ENCODE results near the gene KDM4B. TPM values are rescaled to one million over a fixed set of nuclear protein-coding genes. Genes with fewer than 3 reads are reported as not detected.

KDM4B gene
- total RNA-seq, 1 donor from 2014 or later: 49.2 TPM

DNA sequence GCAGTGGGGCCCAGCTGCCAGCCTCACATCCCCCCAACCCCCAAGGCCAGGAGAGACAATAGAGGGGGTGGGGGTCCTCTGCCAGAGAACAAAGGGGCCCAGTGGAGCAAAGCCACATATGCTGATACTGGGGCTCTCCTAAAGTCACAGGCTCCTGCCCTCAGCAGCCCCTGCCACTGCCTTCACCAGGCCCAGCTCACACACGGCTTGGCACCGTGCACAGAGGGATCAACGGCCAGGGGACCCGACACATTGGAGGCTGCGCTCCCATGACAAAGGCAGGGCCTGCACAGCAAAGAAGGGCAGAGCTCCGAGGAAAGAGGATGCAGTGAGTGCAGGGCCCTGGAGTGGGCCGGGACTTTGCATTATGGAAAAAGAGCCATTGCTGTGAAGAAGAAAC, 146.4 kb downstream of the KDM4B start:
- no peaks in the 10 kb centered on the region for H3K27me3 Mint-ChIP-seq
- intact Hi-C loops (cut with micrococcal nuclease): no loop called here

DNA sequence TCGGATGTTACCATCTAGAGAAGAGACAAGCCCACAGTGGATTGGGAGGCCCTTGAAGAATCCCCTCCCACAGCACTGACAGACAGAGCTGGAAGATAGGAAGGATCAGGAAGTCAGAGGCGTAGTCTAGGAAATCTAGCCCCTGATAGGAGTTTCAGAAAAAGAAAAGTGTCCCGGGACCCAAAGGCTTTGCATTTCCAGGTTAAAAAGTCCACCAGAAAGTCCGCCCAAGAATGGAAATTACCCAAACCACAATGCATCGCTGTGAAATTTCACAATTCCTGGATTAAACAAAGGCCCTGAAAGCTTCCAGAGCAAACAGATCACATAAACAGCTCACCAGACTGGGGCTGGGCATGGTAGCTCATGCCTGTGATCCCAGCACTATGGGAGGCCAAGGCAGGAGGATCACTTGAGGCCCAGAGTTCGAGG, 146.9 kb downstream of the KDM4B start:
- no peak for DNase-seq
- Mint-ChIP-seq H3K36me3 (ENCODE audit: low read depth) (peaks cover 28% of the 10 kb centered on the region), H3K9me3 (no peaks in the 10 kb centered on the region), H3K27me3 (no peaks in the 10 kb centered on the region), H3K27ac (no peak overlapping the region), H3K4me1 (no peaks in the 10 kb centered on the region), H3K4me3 (no peak overlapping the region)
- intact Hi-C loops (cut with micrococcal nuclease): no loop called here

More for the DNA sequence above, 146.4 kb downstream of the KDM4B start:
- DNase-seq: no peak
- H3K27ac Mint-ChIP-seq: no peak overlapping the region
- H3K4me3 Mint-ChIP-seq: no peak overlapping the region
- H3K9me3 Mint-ChIP-seq: no peaks in the 10 kb centered on the region
- peaks cover 28% of the 10 kb centered on the region for H3K36me3 Mint-ChIP-seq (ENCODE audit: low read depth)
- H3K4me1 Mint-ChIP-seq: no peaks in the 10 kb centered on the region

- Mint-ChIP-seq H3K4me3 (no peak overlapping the region), H3K9me3 (no peaks in the 10 kb centered on the region), H3K27me3 (no peaks in the 10 kb centered on the region), H3K36me3 (ENCODE audit: low read depth) (peaks cover 29% of the 10 kb centered on the region), H3K27ac (no peak overlapping the region), H3K4me1 (peaks cover 2% of the 10 kb centered on the region)
- no peak for DNase-seq
- intact Hi-C loops (cut with micrococcal nuclease): no loop called here
These were observed 147.4 kb downstream of the KDM4B start for GRCh38 chr19:5116292-5116691.

GRCh38 chr19:5117421-5117820, 148.5 kb downstream of the KDM4B start:
- intact Hi-C loops (cut with micrococcal nuclease): no loop called here
- H3K36me3 Mint-ChIP-seq (ENCODE audit: low read depth): peaks cover 25% of the 10 kb centered on the region
- H3K9me3 Mint-ChIP-seq: no peaks in the 10 kb centered on the region
- peaks cover 2% of the 10 kb centered on the region for H3K4me1 Mint-ChIP-seq
- H3K27me3 Mint-ChIP-seq: no peaks in the 10 kb centered on the region
- no peak overlapping the region for H3K4me3 Mint-ChIP-seq
- H3K27ac Mint-ChIP-seq: no peak overlapping the region
- DNase-seq: no peak

GRCh38 chr19:5118026-5118425, 149.1 kb downstream of the KDM4B start:
- Mint-ChIP-seq H3K27ac (no peak overlapping the region), H3K9me3 (no peaks in the 10 kb centered on the region), H3K4me1 (peaks cover 2% of the 10 kb centered on the region), H3K36me3 (ENCODE audit: low read depth) (peaks cover 23% of the 10 kb centered on the region), H3K4me3 (no peak overlapping the region), H3K27me3 (no peaks in the 10 kb centered on the region)
- no peak for DNase-seq
- intact Hi-C loops (cut with micrococcal nuclease): no loop called here

- Mint-ChIP-seq H3K4me1 (peaks cover 2% of the 10 kb centered on the region), H3K36me3 (ENCODE audit: low read depth) (peaks cover 25% of the 10 kb centered on the region), H3K9me3 (no peaks in the 10 kb centered on the region), H3K27ac (no peak overlapping the region), H3K27me3 (no peaks in the 10 kb centered on the region), H3K4me3 (no peak overlapping the region)
- no peak for DNase-seq
- intact Hi-C loops (cut with micrococcal nuclease): no loop called here
These were observed 150.5 kb downstream of the KDM4B start for GRCh38 chr19:5119297-5119998.

GRCh38 chr19:5120321-5120720, 151.4 kb downstream of the KDM4B start:
- Mint-ChIP-seq H3K4me3 (no peak overlapping the region), H3K9me3 (no peaks in the 10 kb centered on the region), H3K36me3 (ENCODE audit: low read depth) (peaks cover 23% of the 10 kb centered on the region), H3K27ac (no peak overlapping the region), H3K4me1 (peaks cover 2% of the 10 kb centered on the region), H3K27me3 (no peaks in the 10 kb centered on the region)
- no peak for DNase-seq
- intact Hi-C loops (cut with micrococcal nuclease): no loop called here

GRCh38 chr19:5120833-5121232, 151.9 kb downstream of the KDM4B start:
- H3K9me3 Mint-ChIP-seq: no peaks in the 10 kb centered on the region
- no peak for DNase-seq
- no peak overlapping the region for H3K27ac Mint-ChIP-seq
- intact Hi-C loops (cut with micrococcal nuclease): no loop called here
- peaks cover 18% of the 10 kb centered on the region for H3K36me3 Mint-ChIP-seq (ENCODE audit: low read depth)
- no peak overlapping the region for H3K4me3 Mint-ChIP-seq
- no peaks in the 10 kb centered on the region for H3K27me3 Mint-ChIP-seq
- H3K4me1 Mint-ChIP-seq: peaks cover 2% of the 10 kb centered on the region

GRCh38 chr19:5121266-5122120, 152.6 kb downstream of the KDM4B start:
- no peaks in the 10 kb centered on the region for H3K27me3 Mint-ChIP-seq
- no peak for DNase-seq
- H3K4me3 Mint-ChIP-seq: no peak overlapping the region
- no peak overlapping the region for H3K27ac Mint-ChIP-seq
- peaks cover 15% of the 10 kb centered on the region for H3K36me3 Mint-ChIP-seq (ENCODE audit: low read depth)
- intact Hi-C loops (cut with micrococcal nuclease): no loop called here
- peaks cover 2% of the 10 kb centered on the region for H3K4me1 Mint-ChIP-seq
- no peaks in the 10 kb centered on the region for H3K9me3 Mint-ChIP-seq

DNA sequence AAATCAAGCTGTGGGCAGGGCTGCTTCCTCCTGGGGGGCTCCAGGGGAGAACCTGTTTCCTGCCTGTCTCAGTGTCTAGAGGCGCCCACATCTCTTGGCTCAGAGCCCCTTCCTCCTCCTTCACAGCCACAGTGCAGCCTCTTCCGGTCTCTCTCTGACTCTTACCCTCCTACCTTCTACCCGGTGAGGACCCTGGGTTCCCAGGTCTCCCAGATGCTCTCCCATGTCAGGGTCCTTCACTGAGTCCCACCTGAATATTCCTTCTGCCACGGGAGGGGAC, 153.1 kb downstream of the KDM4B start:
- Mint-ChIP-seq H3K4me3 (no peak overlapping the region), H3K27ac (no peak overlapping the region), H3K36me3 (ENCODE audit: low read depth) (peaks cover 13% of the 10 kb centered on the region), H3K9me3 (no peaks in the 10 kb centered on the region), H3K4me1 (peaks cover 2% of the 10 kb centered on the region), H3K27me3 (no peaks in the 10 kb centered on the region)
- intact Hi-C loops (cut with micrococcal nuclease): no loop called here
- no peak for DNase-seq

DNA sequence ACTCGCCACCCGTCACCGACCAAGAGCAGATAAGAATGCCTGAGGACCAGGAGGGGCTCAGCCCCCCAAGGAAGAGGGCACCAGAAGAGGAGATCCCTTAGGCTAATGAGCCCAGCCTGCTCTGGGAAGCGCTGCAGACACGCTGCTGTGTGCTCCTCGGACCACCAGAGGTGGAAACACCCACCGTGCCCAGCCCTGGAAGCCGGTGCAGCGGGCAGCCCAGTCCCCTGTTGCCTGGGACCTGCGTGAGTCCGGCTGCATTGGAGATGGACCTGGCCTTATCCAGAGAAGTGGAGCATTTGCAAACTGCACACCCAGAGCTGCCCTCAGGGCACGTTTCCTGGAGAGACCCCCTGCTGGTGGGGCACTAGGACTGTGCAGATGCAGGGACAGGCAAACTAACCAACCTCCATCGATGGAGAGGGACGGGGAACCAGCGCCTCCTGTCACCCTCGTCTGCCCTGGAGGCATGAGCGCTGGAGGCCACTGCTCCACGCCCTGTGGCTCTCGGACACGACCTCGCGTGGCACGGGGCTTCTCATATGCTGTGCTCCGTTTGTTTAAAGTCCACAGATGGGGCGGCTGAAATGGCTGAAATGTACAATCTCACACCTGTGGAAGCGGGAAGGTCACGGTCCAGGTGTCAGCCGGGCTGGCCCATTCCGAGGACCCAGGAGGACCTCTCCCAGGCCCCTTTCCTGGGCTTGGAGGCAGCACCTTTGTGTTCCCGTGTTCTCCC, 153.9 kb downstream of the KDM4B start:
- intact Hi-C loops (cut with micrococcal nuclease): no loop called here
- Mint-ChIP-seq H3K27ac (no peak overlapping the region), H3K4me1 (peaks cover 2% of the 10 kb centered on the region)

GRCh38 chr19:5123646-5124045, 154.7 kb downstream of the KDM4B start:
- no peak for DNase-seq
- H3K27me3 Mint-ChIP-seq: no peaks in the 10 kb centered on the region
- H3K36me3 Mint-ChIP-seq (ENCODE audit: low read depth): peaks cover 13% of the 10 kb centered on the region
- peaks cover 2% of the 10 kb centered on the region for H3K4me1 Mint-ChIP-seq
- intact Hi-C loops (cut with micrococcal nuclease): no loop called here
- no peak overlapping the region for H3K27ac Mint-ChIP-seq
- H3K4me3 Mint-ChIP-seq: no peak overlapping the region
- H3K9me3 Mint-ChIP-seq: no peaks in the 10 kb centered on the region

More for the DNA sequence above, 153.9 kb downstream of the KDM4B start:
- H3K4me3 Mint-ChIP-seq: no peak overlapping the region
- no peak for DNase-seq
- H3K27me3 Mint-ChIP-seq: no peaks in the 10 kb centered on the region
- no peaks in the 10 kb centered on the region for H3K9me3 Mint-ChIP-seq
- peaks cover 13% of the 10 kb centered on the region for H3K36me3 Mint-ChIP-seq (ENCODE audit: low read depth)

DNA sequence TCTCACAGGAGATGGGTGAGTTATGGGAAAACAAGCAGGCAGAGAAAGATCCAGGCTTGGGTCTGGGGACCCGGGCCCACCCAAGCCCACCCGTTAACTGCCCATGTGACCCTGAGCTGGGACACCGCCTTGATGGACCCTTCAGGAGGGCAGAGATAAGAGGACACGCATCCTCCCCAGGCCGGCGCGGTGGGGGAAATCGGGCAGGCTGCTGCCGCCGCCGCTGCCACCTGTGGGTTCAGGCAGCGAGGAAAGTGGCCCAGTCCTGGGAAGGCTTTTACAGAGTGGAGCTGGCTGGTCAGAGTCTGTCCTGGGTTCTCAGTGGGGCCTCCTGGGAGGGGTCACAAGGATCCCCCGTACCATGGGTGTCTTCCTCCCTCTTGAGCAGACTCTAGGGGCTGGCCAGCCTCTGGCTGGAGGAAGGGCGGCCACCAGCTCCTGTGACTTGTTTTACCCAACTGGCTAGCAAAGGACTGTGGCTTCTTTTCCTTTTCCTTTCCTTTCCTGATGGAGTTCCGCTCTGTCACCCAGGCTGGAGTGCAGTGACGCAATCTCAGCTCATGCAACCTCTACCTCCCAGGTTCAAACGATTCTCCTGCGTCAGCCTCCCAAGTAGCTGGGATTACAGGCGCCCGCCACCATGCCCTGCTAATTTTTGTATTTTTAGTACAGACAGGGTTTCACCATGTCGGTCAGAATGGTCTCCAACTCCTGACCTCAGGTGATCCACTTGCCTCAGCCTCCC, 155.4 kb downstream of the KDM4B start:
- peaks cover 2% of the 10 kb centered on the region for H3K4me1 Mint-ChIP-seq
- no peak overlapping the region for H3K27ac Mint-ChIP-seq
- H3K9me3 Mint-ChIP-seq: no peaks in the 10 kb centered on the region
- no peak for DNase-seq
- peaks cover 12% of the 10 kb centered on the region for H3K36me3 Mint-ChIP-seq (ENCODE audit: low read depth)
- intact Hi-C loops (cut with micrococcal nuclease): no loop called here
- no peak overlapping the region for H3K4me3 Mint-ChIP-seq
- no peaks in the 10 kb centered on the region for H3K27me3 Mint-ChIP-seq
